IPS-NIHi7 (cell line): ENCODE results near the gene PHF1.

Source experiments
- DNase-seq: peaks from one replicate; pipeline ENCODE4 v3.0.0; 2012; ENCODE audit warnings: mixed read lengths; ENCODE audit errors: extremely low spot score

The PHF1 gene

GRCh38 chr6:33454009-33454946 lies 43.5 kb downstream of the PHF1 start, which contains the start of gene ZBTB9:
ZBTB9 (plus strand) TSS chr6:33454576; CDS start chr6:33455101, 525 bp downstream.
- DNase-seq: peak; percentile 100

- DNase-seq: no peak
Measured at GRCh38 chr6:33455051-33455450, 44.2 kb downstream of the PHF1 start.

DNA sequence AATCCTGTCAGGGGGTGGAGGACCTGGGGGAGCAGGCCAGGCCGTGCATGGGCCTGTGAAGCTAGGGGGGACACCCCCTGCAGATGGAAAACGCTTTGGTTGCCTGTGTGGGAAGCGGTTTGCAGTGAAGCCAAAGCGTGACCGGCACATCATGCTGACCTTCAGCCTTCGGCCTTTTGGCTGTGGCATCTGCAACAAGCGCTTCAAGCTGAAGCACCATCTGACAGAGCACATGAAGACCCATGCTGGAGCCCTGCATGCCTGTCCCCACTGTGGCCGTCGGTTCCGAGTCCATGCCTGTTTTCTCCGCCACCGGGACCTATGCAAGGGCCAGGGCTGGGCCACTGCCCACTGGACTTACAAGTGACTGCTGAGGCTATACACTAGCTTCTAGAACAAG lies 45.3 kb downstream of the PHF1 start:
- DNase-seq: no peak

DNA sequence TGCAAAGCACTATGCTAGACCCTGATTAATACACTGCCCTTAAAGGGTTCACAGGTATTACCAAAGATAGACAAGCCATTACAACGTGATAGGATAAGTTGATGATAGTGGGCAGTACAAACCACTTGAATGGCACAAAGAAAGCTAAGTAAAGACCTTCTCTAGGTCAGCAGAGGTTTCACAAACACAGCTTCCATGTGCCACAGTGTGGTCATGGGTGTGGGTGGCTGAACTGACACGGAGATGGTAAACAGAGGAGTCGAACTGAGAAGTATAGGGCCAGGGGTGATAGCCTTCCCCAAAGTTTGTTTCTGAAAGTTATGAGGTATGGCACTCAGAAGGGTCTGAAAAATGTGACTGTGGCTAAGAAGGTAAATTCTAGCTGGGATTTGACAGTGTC lies 47.9 kb downstream of the PHF1 start:
- DNase-seq: no peak

DNA sequence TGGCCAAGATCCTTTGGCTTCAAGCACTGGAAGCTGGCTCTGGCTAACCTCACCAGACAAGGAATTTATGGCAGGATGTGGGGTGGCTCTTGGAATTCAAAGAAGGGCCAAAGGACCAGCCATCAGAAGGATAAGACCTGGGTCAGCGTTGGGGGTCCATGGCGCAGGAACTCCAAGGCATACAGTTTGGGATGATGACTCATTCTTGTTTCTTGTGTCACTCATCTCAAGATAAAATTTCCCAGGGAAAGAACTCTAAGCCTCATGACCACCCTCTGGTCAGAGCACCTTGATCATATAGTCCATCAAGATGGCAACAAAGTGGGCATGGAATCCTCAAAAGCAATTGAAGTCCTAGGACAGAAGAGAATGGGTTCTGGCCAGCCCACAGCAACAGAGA lies 48.4 kb downstream of the PHF1 start:
- no peak for DNase-seq
